ENCODE measurements around the gene MSI2. TPM values are rescaled to one million over a fixed set of nuclear protein-coding genes. Genes with fewer than 3 reads are reported as not detected.

MSI2 gene
- total RNA-seq, 2 experiments from 2014 or later: 65.7 to 71.9 TPM

- no peaks in the 10 kb centered on the region for H3K27me3 Mint-ChIP-seq
- H3K9me3 Mint-ChIP-seq: no peaks in the 10 kb centered on the region
- H3K27ac Mint-ChIP-seq: peak overlapping the region; percentile 4
- peaks cover 61% of the 10 kb centered on the region for H3K4me1 Mint-ChIP-seq (ENCODE audit: low read depth)
- H3K4me3 Mint-ChIP-seq: no peak overlapping the region
- CTCF ChIA-PET: interaction anchor here (0.7 to 2.1 kb wide), 3 partner anchors 53 to 242 kb away, joined by 3 to 8 read pairs (median 3); no protein-coding TSS in a partner anchor
- intact Hi-C loops (cut with micrococcal nuclease): loop anchor here (2.0 kb wide), 1 partner anchor 22 kb away; no protein-coding TSS in a partner anchor
- no peak for DNase-seq
- peaks cover 1% of the 10 kb centered on the region for H3K36me3 Mint-ChIP-seq
- POLR2A ChIA-PET: interaction anchor here (2.7 kb wide), 1 partner anchor 13 kb away, joined by 7 read pairs; no protein-coding TSS in a partner anchor
These were observed 228.7 kb downstream of the MSI2 start for GRCh38 chr17:57484826-57485565.

GRCh38 chr17:57485566-57485865, 229.2 kb downstream of the MSI2 start:
- no peak for DNase-seq
- Mint-ChIP-seq H3K27ac (peak overlapping the region; percentile 6), H3K9me3 (no peaks in the 10 kb centered on the region), H3K36me3 (peaks cover 1% of the 10 kb centered on the region), H3K4me1 (ENCODE audit: low read depth) (peaks cover 59% of the 10 kb centered on the region), H3K4me3 (no peak overlapping the region), H3K27me3 (no peaks in the 10 kb centered on the region)
- ChIA-PET POLR2A (interaction anchor here (2.7 kb wide), 1 partner anchor 13 kb away, joined by 7 read pairs; no protein-coding TSS in a partner anchor), CTCF (interaction anchor here (0.7 to 2.1 kb wide), 3 partner anchors 53 to 243 kb away, joined by 3 to 8 read pairs (median 3); no protein-coding TSS in a partner anchor)
- intact Hi-C loops (cut with micrococcal nuclease): loop anchor here (2.0 kb wide), 1 partner anchor 23 kb away; no protein-coding TSS in a partner anchor

GRCh38 chr17:57485916-57486881, 229.9 kb downstream of the MSI2 start:
- CTCF ChIA-PET: interaction anchor here (0.7 to 2.8 kb wide), 5 partner anchors 8 to 243 kb away, joined by 3 to 11 read pairs (median 3); no protein-coding TSS in a partner anchor
- H3K4me1 Mint-ChIP-seq (ENCODE audit: low read depth): peaks cover 53% of the 10 kb centered on the region
- no peak overlapping the region for H3K4me3 Mint-ChIP-seq
- peak; percentile 29 for DNase-seq
- H3K36me3 Mint-ChIP-seq: peaks cover 1% of the 10 kb centered on the region
- H3K27me3 Mint-ChIP-seq: no peaks in the 10 kb centered on the region
- no peaks in the 10 kb centered on the region for H3K9me3 Mint-ChIP-seq
- H3K27ac Mint-ChIP-seq: peak overlapping the region; percentile 6
- intact Hi-C loops (cut with micrococcal nuclease): loop anchor here (2.0 kb wide), 1 partner anchor 23 kb away; no protein-coding TSS in a partner anchor
- POLR2A ChIA-PET: interaction anchor here (2.7 kb wide), 1 partner anchor 12 kb away, joined by 7 read pairs; no protein-coding TSS in a partner anchor

- no peak for DNase-seq
- ChIA-PET CTCF (interaction anchor here (1.0 to 2.8 kb wide), 4 partner anchors 9 to 244 kb away, joined by 3 to 11 read pairs (median 6); no protein-coding TSS in a partner anchor), POLR2A (interaction anchor here (2.7 kb wide), 1 partner anchor 11 kb away, joined by 7 read pairs; no protein-coding TSS in a partner anchor)
- Mint-ChIP-seq H3K27me3 (no peaks in the 10 kb centered on the region), H3K36me3 (peaks cover 1% of the 10 kb centered on the region), H3K4me3 (no peak overlapping the region), H3K9me3 (no peaks in the 10 kb centered on the region), H3K27ac (no peak overlapping the region), H3K4me1 (ENCODE audit: low read depth) (peaks cover 49% of the 10 kb centered on the region)
- intact Hi-C loops (cut with micrococcal nuclease): no loop called here
These were observed 230.6 kb downstream of the MSI2 start for GRCh38 chr17:57486882-57487301.

- Mint-ChIP-seq H3K9me3 (no peaks in the 10 kb centered on the region), H3K4me3 (no peak overlapping the region), H3K4me1 (ENCODE audit: low read depth) (peaks cover 44% of the 10 kb centered on the region), H3K27ac (no peak overlapping the region), H3K27me3 (no peaks in the 10 kb centered on the region), H3K36me3 (peaks cover 1% of the 10 kb centered on the region)
- intact Hi-C loops (cut with micrococcal nuclease): no loop called here
- ChIA-PET POLR2A (interaction anchor here (2.7 kb wide), 1 partner anchor 11 kb away, joined by 7 read pairs; no protein-coding TSS in a partner anchor), CTCF (interaction anchor here (1.1 to 2.8 kb wide), 2 partner anchors 11 to 244 kb away, joined by 4 to 11 read pairs; no protein-coding TSS in a partner anchor)
- DNase-seq: no peak
These were observed 231.2 kb downstream of the MSI2 start for GRCh38 chr17:57487573-57487972.

GRCh38 chr17:57488856-57489255, 232.5 kb downstream of the MSI2 start:
- intact Hi-C loops (cut with micrococcal nuclease): no loop called here
- ChIA-PET CTCF (interaction anchor here (1.1 to 2.8 kb wide), 2 partner anchors 109 to 245 kb away, joined by 3 to 11 read pairs; no protein-coding TSS in a partner anchor), POLR2A (interaction anchor here (0.9 kb wide), 1 partner anchor 16 kb away, joined by 3 read pairs; no protein-coding TSS in a partner anchor)
- H3K36me3 Mint-ChIP-seq: peaks cover 4% of the 10 kb centered on the region
- no peak overlapping the region for H3K4me3 Mint-ChIP-seq
- no peak for DNase-seq
- H3K27me3 Mint-ChIP-seq: no peaks in the 10 kb centered on the region
- H3K4me1 Mint-ChIP-seq (ENCODE audit: low read depth): peaks cover 37% of the 10 kb centered on the region
- H3K9me3 Mint-ChIP-seq: no peaks in the 10 kb centered on the region
- H3K27ac Mint-ChIP-seq: no peak overlapping the region

DNA sequence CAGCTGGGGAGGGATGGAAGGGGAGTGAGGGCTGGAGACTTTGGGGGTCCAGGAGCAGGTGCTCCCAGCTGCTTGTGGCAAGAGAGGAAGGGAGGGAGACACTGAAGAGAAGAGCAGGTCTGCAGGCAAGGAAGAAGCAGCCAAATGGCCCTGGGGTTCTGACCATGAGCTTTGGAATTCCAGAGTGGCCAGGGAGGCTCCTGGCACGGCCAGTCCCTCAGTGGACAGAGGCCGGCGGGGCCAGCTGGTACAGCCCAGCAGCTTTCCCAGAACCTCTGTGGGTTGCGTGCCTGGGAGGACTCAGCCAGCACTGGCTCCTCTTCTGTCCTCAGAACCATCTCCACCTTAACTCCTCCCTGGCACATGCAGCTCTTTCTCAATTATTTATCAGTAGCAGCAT, 233.0 kb downstream of the MSI2 start:
- Mint-ChIP-seq H3K27me3 (no peaks in the 10 kb centered on the region), H3K27ac (no peak overlapping the region), H3K4me3 (no peak overlapping the region), H3K4me1 (ENCODE audit: low read depth) (peaks cover 34% of the 10 kb centered on the region), H3K36me3 (peaks cover 4% of the 10 kb centered on the region), H3K9me3 (no peaks in the 10 kb centered on the region)
- ChIA-PET POLR2A (interaction anchor here (0.9 kb wide), 1 partner anchor 17 kb away, joined by 3 read pairs; no protein-coding TSS in a partner anchor), CTCF (interaction anchor here (1.0 to 1.1 kb wide), 2 partner anchors 108 to 183 kb away, joined by 3 read pairs; no protein-coding TSS in a partner anchor)
- intact Hi-C loops (cut with micrococcal nuclease): no loop called here
- DNase-seq: no peak

- CTCF ChIA-PET: interaction anchor here (1.0 kb wide), 2 partner anchors 182 to 294 kb away, joined by 3 read pairs; no protein-coding TSS in a partner anchor
- Mint-ChIP-seq H3K9me3 (no peaks in the 10 kb centered on the region), H3K27me3 (no peaks in the 10 kb centered on the region), H3K4me1 (ENCODE audit: low read depth) (peaks cover 24% of the 10 kb centered on the region), H3K4me3 (no peak overlapping the region), H3K27ac (no peak overlapping the region), H3K36me3 (peaks cover 4% of the 10 kb centered on the region)
- POLR2A ChIA-PET: no interaction called here
- intact Hi-C loops (cut with micrococcal nuclease): no loop called here
- DNase-seq: no peak
These were observed 234.0 kb downstream of the MSI2 start for GRCh38 chr17:57490111-57490845.

GRCh38 chr17:57490890-57491289, 234.6 kb downstream of the MSI2 start:
- Mint-ChIP-seq H3K4me3 (no peak overlapping the region), H3K27ac (no peak overlapping the region), H3K27me3 (no peaks in the 10 kb centered on the region), H3K4me1 (ENCODE audit: low read depth) (peaks cover 22% of the 10 kb centered on the region), H3K9me3 (no peaks in the 10 kb centered on the region), H3K36me3 (peaks cover 4% of the 10 kb centered on the region)
- ChIA-PET CTCF (interaction anchor here (1.0 kb wide), 1 partner anchor 293 kb away, joined by 3 read pairs; no protein-coding TSS in a partner anchor), POLR2A (no interaction called here)
- no peak for DNase-seq
- intact Hi-C loops (cut with micrococcal nuclease): no loop called here

GRCh38 chr17:57493171-57493570, 236.8 kb downstream of the MSI2 start:
- Mint-ChIP-seq H3K9me3 (no peaks in the 10 kb centered on the region), H3K36me3 (peaks cover 3% of the 10 kb centered on the region), H3K27ac (peak overlapping the region; percentile 34), H3K4me1 (ENCODE audit: low read depth) (peaks cover 14% of the 10 kb centered on the region), H3K4me3 (no peak overlapping the region), H3K27me3 (no peaks in the 10 kb centered on the region)
- ChIA-PET POLR2A (no interaction called here), CTCF (no interaction called here)
- intact Hi-C loops (cut with micrococcal nuclease): no loop called here
- no peak for DNase-seq

DNA sequence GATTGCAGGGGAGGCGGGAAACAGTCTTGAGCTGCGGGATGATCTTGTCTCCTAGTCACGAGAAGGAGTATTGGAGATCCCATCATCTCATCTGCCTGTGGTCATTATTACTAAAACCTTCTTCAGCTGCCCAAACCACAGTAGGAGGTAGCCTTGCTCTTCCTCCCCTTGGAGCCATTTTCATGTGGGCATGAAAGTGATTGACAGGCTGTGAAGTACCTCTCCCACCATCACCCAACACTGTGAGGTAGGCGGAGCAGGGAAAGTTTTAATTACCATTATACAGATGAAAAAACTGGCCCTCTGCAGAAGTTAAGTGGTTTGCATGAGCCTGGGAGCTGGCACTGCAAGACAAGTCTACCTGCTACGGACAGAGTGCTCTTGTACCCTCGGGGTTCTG, 237.3 kb downstream of the MSI2 start:
- Mint-ChIP-seq H3K27ac (peak overlapping the region; percentile 34), H3K36me3 (peaks cover 3% of the 10 kb centered on the region), H3K9me3 (no peaks in the 10 kb centered on the region), H3K4me3 (no peak overlapping the region), H3K4me1 (ENCODE audit: low read depth) (peaks cover 19% of the 10 kb centered on the region), H3K27me3 (no peaks in the 10 kb centered on the region)
- POLR2A ChIA-PET: no interaction called here
- CTCF ChIA-PET: no interaction called here
- intact Hi-C loops (cut with micrococcal nuclease): no loop called here
- no peak for DNase-seq

All from activated CD4-positive, alpha-beta memory T cell treated with anti-CD3 and anti-CD28 coated beads for 36 hours (primary cell).